ENCODE measurements around the gene HSPA1A.
A peak's percentile ranks its signal among the peaks of the same experiment; 100 is the strongest.
"Not testable (repeated sequence)": the region's sequence is repeated elsewhere in the genome, so short reads cannot be mapped to it uniquely, and the experiment has no call there.

Gene HSPA1A

DNA sequence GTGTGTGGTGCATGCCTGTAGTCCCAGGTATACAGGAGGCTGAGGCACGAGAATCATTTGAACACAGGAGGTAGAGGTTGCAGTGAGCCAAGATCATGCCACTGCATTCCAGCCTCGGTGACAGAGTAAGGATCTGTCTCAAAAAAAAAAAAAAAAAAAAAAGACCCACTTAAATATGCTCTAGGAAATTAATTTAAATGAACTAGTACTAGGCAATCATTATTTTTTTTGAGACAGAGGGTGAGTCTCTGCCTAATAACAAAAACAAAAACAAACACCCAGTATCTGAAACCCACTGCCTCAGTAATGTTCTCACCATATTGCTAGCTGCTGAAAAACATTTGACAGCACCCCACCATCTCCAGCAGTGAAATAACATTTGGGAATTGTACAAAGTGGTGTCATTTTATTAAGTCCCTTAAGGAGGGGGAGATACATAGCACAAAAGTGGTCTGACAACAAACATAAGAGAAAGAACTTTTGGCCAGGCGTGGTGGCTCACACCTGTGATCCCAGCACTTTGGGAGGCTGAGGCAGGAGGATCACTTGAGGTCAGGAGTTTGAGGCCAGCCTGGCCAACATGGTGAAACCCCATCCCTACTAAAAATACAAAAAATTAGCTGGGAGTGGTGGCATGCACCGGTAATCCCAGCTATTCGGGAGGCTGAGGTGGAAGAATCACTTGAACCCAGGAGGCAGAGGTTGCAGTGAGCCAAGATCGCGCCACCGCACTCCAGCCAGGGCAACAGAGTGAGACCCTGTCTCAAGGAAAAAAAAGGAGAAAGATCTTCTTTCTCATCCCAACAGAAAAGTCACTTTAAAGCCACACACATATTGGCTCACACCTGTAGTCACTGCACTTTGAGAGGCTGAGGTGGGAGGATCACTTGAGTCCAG is 14.1 kb upstream of the HSPA1A start:
- H3K4me3 ChIP-seq (ENCODE audit: low read depth, low read length); H3K9me3 ChIP-seq (ENCODE audit: control insufficient read depth, insufficient read depth, low read depth, low read length); H3K27ac ChIP-seq (ENCODE audit: extremely low read depth, low read depth, low read length); H3K4me1 ChIP-seq (ENCODE audit: control insufficient read depth, insufficient read depth, low read length): not testable (repeated sequence)
- ChIA-PET CTCF (interaction anchor here (0.7 to 1.3 kb wide), 3 partner anchors 10 to 336 kb away, joined by 3 read pairs; no protein-coding TSS in a partner anchor), POLR2A (interaction anchor here (1.6 to 2.7 kb wide), 2 partner anchors 13 to 26 kb away, joined by 5 to 22 read pairs; partner anchors contain the start of genes HSPA1A, HSPA1B and HSPA1L)
- TF ChIP-seq ZNF664 (tag by site-specific recombination; IDR thresholded peaks at IDR 0.05) = peak; percentile 95
- peak; percentile 89 for TF ChIP-seq ZNF121 (tag by site-specific recombination; IDR thresholded peaks at IDR 0.05)
- H3K36me3 ChIP-seq (ENCODE audit: control insufficient read depth in 2 of 2, insufficient read depth in 1 of 2, low read length in 2 of 2) = peaks cover 31 to 40% of the 10 kb centered on the region in 2 experiments

DNA sequence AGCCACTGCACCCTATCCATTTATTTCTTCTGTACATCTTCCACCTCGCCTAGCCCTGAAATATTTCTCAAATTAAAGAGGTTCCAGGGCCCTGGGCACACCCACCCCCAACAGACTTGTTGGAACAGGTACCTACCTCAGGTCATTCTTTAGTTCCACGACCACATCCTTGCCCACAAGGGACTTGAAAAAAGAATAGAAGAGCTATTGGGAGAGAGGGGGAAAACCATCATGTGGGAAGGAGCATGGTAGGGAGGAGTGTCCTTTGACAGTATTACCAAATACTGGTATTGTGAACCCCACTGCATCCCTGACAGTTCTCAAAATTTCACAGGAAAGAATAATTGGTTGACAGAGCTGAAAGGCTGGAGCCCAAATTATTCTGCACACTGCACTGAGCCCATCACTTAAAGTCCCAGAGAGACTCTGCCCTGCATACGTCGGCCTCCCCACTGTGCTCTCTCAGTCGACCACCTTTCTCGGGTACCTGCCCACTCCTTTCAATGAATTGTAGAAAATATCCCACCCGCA is 9.3 kb upstream of the HSPA1A start:
- Histone ChIP-seq H3K9me3 (ENCODE audit: control insufficient read depth, insufficient read depth, low read depth, low read length) (no peaks in the 10 kb centered on the region), H3K36me3 (ENCODE audit: control insufficient read depth in 2 of 2, insufficient read depth in 1 of 2, low read length in 2 of 2) (peaks cover 16 to 34% of the 10 kb centered on the region in 2 experiments; a peak in 2 of 3 replicates), H3K4me3 (ENCODE audit: low read depth, low read length) (peak overlapping the region; percentile 91), H3K27ac (ENCODE audit: extremely low read depth, low read depth, low read length) (peak overlapping the region; percentile 65), H3K4me1 (ENCODE audit: control insufficient read depth, insufficient read depth, low read length) (no peaks in the 10 kb centered on the region)
- POLR2A ChIA-PET = interaction anchor here (0.8 to 4.8 kb wide), 20 partner anchors 9 to 274 kb away, joined by 3 to 187 read pairs (median 10); partner anchors contain the start of genes ABHD16A, BAG6, CLIC1 and CSNK2B
- CTCF ChIA-PET = interaction anchor here (0.5 to 5.0 kb wide), 17 partner anchors 9 to 674 kb away, joined by 3 to 55 read pairs (median 4); partner anchors contain the start of genes C6orf47, DDAH2, HSPA1B and VARS1
- no peak for TF ChIP-seq ZNF121 (tag by site-specific recombination; IDR thresholded peaks at IDR 0.05)
- TF ChIP-seq ZNF341 (tag by site-specific recombination; IDR thresholded peaks at IDR 0.05; ENCODE audit: low read depth) = peak; percentile 68

DNA sequence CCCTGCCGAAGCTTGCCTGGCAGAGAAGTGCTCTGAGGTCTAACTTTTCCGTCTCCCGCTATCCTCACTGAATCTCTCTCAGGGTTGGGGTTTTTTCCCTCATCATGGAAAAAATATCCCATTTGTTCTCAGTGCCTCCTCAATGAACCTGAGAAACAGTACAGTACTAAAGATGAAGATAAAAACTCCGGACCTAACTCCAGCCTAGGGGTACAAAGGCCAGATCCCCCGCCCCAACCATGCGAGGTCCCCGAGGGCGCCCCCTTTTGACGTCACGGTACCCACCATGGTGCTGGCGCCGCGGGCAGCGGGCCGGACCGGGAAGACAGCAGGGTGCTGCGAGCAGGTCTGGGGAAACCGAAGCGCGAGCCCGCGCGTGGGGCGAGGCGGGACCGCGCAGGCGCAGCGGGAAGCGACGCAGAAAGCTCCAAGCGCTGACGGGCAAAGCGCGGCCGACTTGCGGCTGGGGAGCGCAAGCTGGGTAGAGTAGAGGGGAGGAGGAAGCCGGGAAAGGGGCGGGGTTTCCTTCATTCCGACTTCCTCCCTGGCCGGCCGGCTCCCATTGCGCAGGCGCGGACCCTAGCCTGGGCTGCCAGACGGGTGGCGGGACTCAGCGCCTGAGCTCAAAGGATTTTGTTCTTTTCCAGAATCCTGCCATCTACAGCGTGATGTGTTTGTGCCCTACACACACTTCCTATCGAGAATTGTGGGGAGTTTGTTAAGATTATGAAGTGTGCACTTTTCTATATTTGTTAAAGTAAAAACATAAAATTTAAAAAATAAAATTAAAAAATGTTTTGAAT is 8.7 kb upstream of the HSPA1A start, which contains the start of gene LSM2:
TSS of gene LSM2 (minus strand) at position 497 of the 803 bp plus-strand sequence. CDS start at position 288, 209 bp downstream.
- no peaks in the 10 kb centered on the region for H3K9me3 ChIP-seq (ENCODE audit: control insufficient read depth, insufficient read depth, low read depth, low read length)
- CTCF ChIA-PET = interaction anchor here (0.6 to 5.0 kb wide), 21 partner anchors 10 to 616 kb away, joined by 3 to 55 read pairs (median 4); partner anchors contain the start of genes DDAH2, HSPA1B and VARS1
- H3K4me3 ChIP-seq (ENCODE audit: low read depth, low read length) = peak within 1 kb of the TSS; percentile 91
- peak within 1 kb of the TSS; percentile 65 for H3K27ac ChIP-seq (ENCODE audit: extremely low read depth, low read depth, low read length)
- POLR2A ChIA-PET = interaction anchor here (0.6 to 4.8 kb wide), 37 partner anchors 8 to 275 kb away, joined by 3 to 187 read pairs (median 7); partner anchors contain the start of genes ABHD16A, BAG6, C6orf47 and CLIC1
- H3K4me1 ChIP-seq (ENCODE audit: control insufficient read depth, insufficient read depth, low read length) = no peaks in the 10 kb centered on the region
- H3K36me3 ChIP-seq (ENCODE audit: control insufficient read depth in 2 of 2, insufficient read depth in 1 of 2, low read length in 2 of 2) = peaks cover 17 to 27% of the 10 kb centered on the region in 2 experiments; a peak in 2 of 3 replicates
- TF ChIP-seq ZBTB21 (tag by site-specific recombination; IDR thresholded peaks at IDR 0.05) (peak; percentile 92), KLF1 (tag by site-specific recombination; IDR thresholded peaks at IDR 0.05) (peak; percentile 35; the same call in 1 of the 2 replicates), GLIS1 (tag by site-specific recombination; IDR thresholded peaks at IDR 0.05) (peak; percentile 44), ZNF621 (tag by site-specific recombination; IDR thresholded peaks at IDR 0.05) (no peak), ZNF133 (tag by site-specific recombination; IDR thresholded peaks at IDR 0.05) (no peak), ZNF366 (tag by site-specific recombination; conservative IDR thresholded peaks at IDR 0.05) (peak; percentile 70), SCRT2 (tag by site-specific recombination; IDR thresholded peaks at IDR 0.05) (no peak), ZNF571 (tag by site-specific recombination; IDR thresholded peaks at IDR 0.05) (no peak), ZBTB48 (tag by site-specific recombination; IDR thresholded peaks at IDR 0.05) (peak; percentile 33; the same call in 1 of the 2 replicates), ZNF843 (tag by site-specific recombination; IDR thresholded peaks at IDR 0.05) (peak; percentile 37; the same call in 1 of the 2 replicates), KLF9 (tag by site-specific recombination; IDR thresholded peaks at IDR 0.05; ENCODE audit: low read depth) (peak; percentile 39; the same call in 1 of the 2 replicates), ZEB2 (tag by site-specific recombination; IDR thresholded peaks at IDR 0.05) (peak; percentile 89), ZNF549 (tag by site-specific recombination; IDR thresholded peaks at IDR 0.05) (no peak), ZNF146 (tag by site-specific recombination; IDR thresholded peaks at IDR 0.05) (no peak), ZNF335 (tag by site-specific recombination; conservative IDR thresholded peaks at IDR 0.05) (peak; percentile 99), ZNF16 (tag by site-specific recombination; IDR thresholded peaks at IDR 0.05; ENCODE audit: low read depth) (no peak), ZNF324 (tag by site-specific recombination; IDR thresholded peaks at IDR 0.05) (0 out of 2 replicates have a peak, but pooled peaks have one; percentile 42), ZBTB8A (tag by site-specific recombination; IDR thresholded peaks at IDR 0.05) (peak; percentile 34; the same call in 1 of the 2 replicates), ZXDB (tag by site-specific recombination; IDR thresholded peaks at IDR 0.05) (peak; percentile 80), ZNF302 (tag by site-specific recombination; IDR thresholded peaks at IDR 0.05; ENCODE audit: low read depth) (no peak)
- TF ChIP-seq, protein P1, sequence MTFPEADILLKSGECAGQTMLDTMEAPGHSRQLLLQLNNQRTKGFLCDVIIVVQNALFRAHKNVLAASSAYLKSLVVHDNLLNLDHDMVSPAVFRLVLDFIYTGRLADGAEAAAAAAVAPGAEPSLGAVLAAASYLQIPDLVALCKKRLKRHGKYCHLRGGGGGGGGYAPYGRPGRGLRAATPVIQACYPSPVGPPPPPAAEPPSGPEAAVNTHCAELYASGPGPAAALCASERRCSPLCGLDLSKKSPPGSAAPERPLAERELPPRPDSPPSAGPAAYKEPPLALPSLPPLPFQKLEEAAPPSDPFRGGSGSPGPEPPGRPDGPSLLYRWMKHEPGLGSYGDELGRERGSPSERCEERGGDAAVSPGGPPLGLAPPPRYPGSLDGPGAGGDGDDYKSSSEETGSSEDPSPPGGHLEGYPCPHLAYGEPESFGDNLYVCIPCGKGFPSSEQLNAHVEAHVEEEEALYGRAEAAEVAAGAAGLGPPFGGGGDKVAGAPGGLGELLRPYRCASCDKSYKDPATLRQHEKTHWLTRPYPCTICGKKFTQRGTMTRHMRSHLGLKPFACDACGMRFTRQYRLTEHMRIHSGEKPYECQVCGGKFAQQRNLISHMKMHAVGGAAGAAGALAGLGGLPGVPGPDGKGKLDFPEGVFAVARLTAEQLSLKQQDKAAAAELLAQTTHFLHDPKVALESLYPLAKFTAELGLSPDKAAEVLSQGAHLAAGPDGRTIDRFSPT (tag by site-specific recombination; IDR thresholded peaks at IDR 0.05) = peak; percentile 99
- TF ChIP-seq, protein P2, sequence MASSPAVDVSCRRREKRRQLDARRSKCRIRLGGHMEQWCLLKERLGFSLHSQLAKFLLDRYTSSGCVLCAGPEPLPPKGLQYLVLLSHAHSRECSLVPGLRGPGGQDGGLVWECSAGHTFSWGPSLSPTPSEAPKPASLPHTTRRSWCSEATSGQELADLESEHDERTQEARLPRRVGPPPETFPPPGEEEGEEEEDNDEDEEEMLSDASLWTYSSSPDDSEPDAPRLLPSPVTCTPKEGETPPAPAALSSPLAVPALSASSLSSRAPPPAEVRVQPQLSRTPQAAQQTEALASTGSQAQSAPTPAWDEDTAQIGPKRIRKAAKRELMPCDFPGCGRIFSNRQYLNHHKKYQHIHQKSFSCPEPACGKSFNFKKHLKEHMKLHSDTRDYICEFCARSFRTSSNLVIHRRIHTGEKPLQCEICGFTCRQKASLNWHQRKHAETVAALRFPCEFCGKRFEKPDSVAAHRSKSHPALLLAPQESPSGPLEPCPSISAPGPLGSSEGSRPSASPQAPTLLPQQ (tag by site-specific recombination; IDR thresholded peaks at IDR 0.05) = peak; percentile 52

Data from HEK293 (cell line).